ENCODE measurements around the gene PAPOLA.

PAPOLA gene

GRCh38 chr14:96585672-96586013 is 83.5 kb downstream of the PAPOLA start:
- Histone ChIP-seq H3K4me3 (ENCODE audit: low read depth, low read length) (no peak overlapping the region), H3K27ac (no peak overlapping the region), H3K36me3 (replicated peaks) (no peaks in the 10 kb centered on the region), H3K27me3 (replicated peaks) (peaks cover 3% of the 10 kb centered on the region)
- in situ Hi-C loops (cut with HindIII; ENCODE audit: low pct_ligation_motif_present, low sequenced_read_pairs), result no loop called here
- DNase-seq, result no peak
- no peak for TF ChIP-seq CTCF (IDR thresholded peaks at IDR 0.05; ENCODE audit: low read depth, low read length, missing control alignments)

GRCh38 chr14:96586056-96586455 is 83.9 kb downstream of the PAPOLA start:
- no peak overlapping the region for H3K27ac ChIP-seq
- no peak for TF ChIP-seq CTCF (IDR thresholded peaks at IDR 0.05; ENCODE audit: low read depth, low read length, missing control alignments)
- peaks cover 3% of the 10 kb centered on the region for H3K27me3 ChIP-seq (replicated peaks)
- H3K36me3 ChIP-seq (replicated peaks), result no peaks in the 10 kb centered on the region
- DNase-seq, result no peak
- H3K4me3 ChIP-seq (ENCODE audit: low read depth, low read length), result no peak overlapping the region
- in situ Hi-C loops (cut with HindIII; ENCODE audit: low pct_ligation_motif_present, low sequenced_read_pairs), result no loop called here

- Histone ChIP-seq H3K36me3 (replicated peaks) (no peaks in the 10 kb centered on the region), H3K4me3 (ENCODE audit: low read depth, low read length) (no peak overlapping the region), H3K27me3 (replicated peaks) (peaks cover 3% of the 10 kb centered on the region), H3K27ac (no peak overlapping the region)
- no peak for TF ChIP-seq CTCF (IDR thresholded peaks at IDR 0.05; ENCODE audit: low read depth, low read length, missing control alignments)
- DNase-seq, result no peak
- in situ Hi-C loops (cut with HindIII; ENCODE audit: low pct_ligation_motif_present, low sequenced_read_pairs), result no loop called here
Measured at GRCh38 chr14:96586921-96587822, 85.0 kb downstream of the PAPOLA start.

- H3K4me3 ChIP-seq (ENCODE audit: low read depth, low read length), result no peak overlapping the region
- no peaks in the 10 kb centered on the region for H3K36me3 ChIP-seq (replicated peaks)
- TF ChIP-seq CTCF (IDR thresholded peaks at IDR 0.05; ENCODE audit: low read depth, low read length, missing control alignments), result no peak
- in situ Hi-C loops (cut with HindIII; ENCODE audit: low pct_ligation_motif_present, low sequenced_read_pairs), result no loop called here
- H3K27ac ChIP-seq, result no peak overlapping the region
- DNase-seq, result no peak
- peaks cover 3% of the 10 kb centered on the region for H3K27me3 ChIP-seq (replicated peaks)
Measured at GRCh38 chr14:96587823-96588385, 85.7 kb downstream of the PAPOLA start.

- Histone ChIP-seq H3K27ac (no peak overlapping the region), H3K36me3 (replicated peaks) (no peaks in the 10 kb centered on the region), H3K27me3 (replicated peaks) (peaks cover 3% of the 10 kb centered on the region), H3K4me3 (ENCODE audit: low read depth, low read length) (no peak overlapping the region)
- no peak for TF ChIP-seq CTCF (IDR thresholded peaks at IDR 0.05; ENCODE audit: low read depth, low read length, missing control alignments)
- DNase-seq, result no peak
- in situ Hi-C loops (cut with HindIII; ENCODE audit: low pct_ligation_motif_present, low sequenced_read_pairs), result no loop called here
Measured at GRCh38 chr14:96588410-96589257, 86.5 kb downstream of the PAPOLA start.
